H1 (cell line): ENCODE measurements around the gene SPG11. TPM values are rescaled to one million over a fixed set of nuclear protein-coding genes. Genes with fewer than 3 reads are reported as not detected.

Experiments used
- CTCF ChIA-PET: fragments of 300-600 bp; sonication (Branson Sonifier 250); formaldehyde crosslinking; loops from one replicate; lab custom pipeline; 2021; ENCODE audit not compliant: partially characterized antibody; lab: Charles Lee
- POLR2A ChIA-PET: fragments of 300-600 bp; sonication (Branson Sonifier 250); formaldehyde crosslinking; loops from one replicate; lab custom pipeline; 2021; ENCODE audit warnings: inconsistent platforms; ENCODE audit not compliant: partially characterized antibody; lab: Charles Lee
- DNase-seq, 2 experiments: peaks; one replicate each; pipeline versions ENCODE4 v3.0.0 to v3.0.0-alpha.2; 2010 to 2022; ENCODE audit warnings: low spot score in 2 of 2, low read depth in 1 of 2, mixed read lengths in 1 of 2
- FAIRE-seq: peaks from 2 replicates; lab custom pipeline; 2011; peaks lifted over from hg19 to GRCh38; lab: Jason Lieb, UNC
- H2AFZ ChIP-seq: 2 replicates; pipeline ENCODE4 v1.8.1; 2012; ENCODE audit warnings: low read length, inconsistent platforms
- H2AK5ac ChIP-seq: 2 replicates; pipeline ENCODE4 v1.6.1; 2013; ENCODE audit warnings: low read depth, low read length
- H2BK120ac ChIP-seq: replicated peaks from 2 replicates; pipeline ENCODE3; 2013; ENCODE audit warnings: low read depth, low read length, inconsistent platforms
- H2BK12ac ChIP-seq: 2 replicates; pipeline ENCODE4 v1.6.1; 2013; ENCODE audit warnings: low read depth, low read length
- H2BK15ac ChIP-seq: 2 replicates; pipeline ENCODE4 v1.6.1; 2013; ENCODE audit warnings: low read length
- H2BK20ac ChIP-seq: 2 replicates; pipeline ENCODE4 v1.6.1; 2013; ENCODE audit warnings: low read length
- H2BK5ac ChIP-seq: 2 replicates; pipeline ENCODE4 v1.6.1; 2013; ENCODE audit warnings: low read depth, low read length
- H3K14ac ChIP-seq: 2 replicates; pipeline ENCODE4 v1.6.1; 2013; ENCODE audit warnings: inconsistent platforms; ENCODE audit not compliant: insufficient read length
- H3K18ac ChIP-seq: 2 replicates; pipeline ENCODE4 v1.6.1; 2013; ENCODE audit warnings: low read length; ENCODE audit errors: extremely low read depth
- H3K23ac ChIP-seq: 2 replicates; pipeline ENCODE4 v1.6.1; 2013; ENCODE audit warnings: inconsistent platforms; ENCODE audit not compliant: insufficient read length
- H3K23me2 ChIP-seq: 2 replicates; pipeline ENCODE4 v1.6.1; 2013; ENCODE audit warnings: low read depth, low read length
- H3K27ac ChIP-seq: 2 replicates; pipeline ENCODE4 v1.6.1; 2011; ENCODE audit warnings: low read depth, low read length, inconsistent platforms
- H3K27me3 ChIP-seq, 4 experiments: replicated peaks in 1 of 4; 1 replicate in 1 of 4; 2 replicates in 3 of 4; pipeline versions ENCODE4 v1.6.1 to v1.8.1; 2011 to 2013; ENCODE audit warnings: low read length in 3 of 4, mild to moderate bottlenecking in 3 of 4, inconsistent platforms in 2 of 4, mixed read lengths in 2 of 4, moderate library complexity in 1 of 4; ENCODE audit not compliant: control insufficient read depth in 3 of 4, insufficient read depth in 3 of 4; ENCODE audit errors: extremely low read depth in 1 of 4
- H3K36me3 ChIP-seq, 4 experiments: 2 replicates each; pipeline versions ENCODE4 v1.6.1 to v1.8.1; 2011 to 2013; ENCODE audit warnings: mild to moderate bottlenecking in 4 of 4, low read length in 3 of 4, moderate library complexity in 2 of 4, control low read depth in 1 of 4, inconsistent platforms in 1 of 4; ENCODE audit not compliant: insufficient read depth in 4 of 4, control insufficient read depth in 2 of 4
- H3K4ac ChIP-seq: replicated peaks from 2 replicates; pipeline ENCODE3; 2013; ENCODE audit warnings: low read length, low read depth, mixed read lengths, inconsistent platforms; ENCODE audit not compliant: insufficient read length
- H3K4me1 ChIP-seq, 4 experiments: replicated peaks in 1 of 4; 1 replicate in 1 of 4; 2 replicates in 3 of 4; pipeline versions ENCODE4 v1.6.1 to v1.8.1; 2011 to 2013; ENCODE audit warnings: low read length in 3 of 4, inconsistent platforms in 2 of 4, mixed read lengths in 1 of 4; ENCODE audit not compliant: insufficient read depth in 4 of 4, control insufficient read depth in 3 of 4
- H3K4me2 ChIP-seq, 2 experiments: 2 replicates each; pipeline versions ENCODE4 v1.6.1 to v1.8.1; 2011 to 2013; ENCODE audit warnings: low read depth in 2 of 2, low read length in 2 of 2, control low read depth in 1 of 2, inconsistent platforms in 1 of 2, mild to moderate bottlenecking in 1 of 2; ENCODE audit not compliant: insufficient read depth in 1 of 2
- H3K4me3 ChIP-seq, 4 experiments: fragments of 200-600, 300-600 bp in 1 of 4; sonication (generic), shearing (Covaris generic), sonication (Bioruptor Twin) in 1 of 4; 2 replicates each; pipeline versions ENCODE4 v1.5.1 to v1.8.1; 2011 to 2016; ENCODE audit warnings: low read length in 4 of 4, low read depth in 3 of 4, control low read depth in 2 of 4, inconsistent platforms in 2 of 4, mild to moderate bottlenecking in 2 of 4, mixed read lengths in 1 of 4, moderate library complexity in 1 of 4; ENCODE audit not compliant: insufficient read depth in 2 of 4; ENCODE audit errors: extremely low read depth in 1 of 4
- H3K56ac ChIP-seq: replicated peaks from 2 replicates; pipeline ENCODE3; 2013; ENCODE audit warnings: low read depth, mild to moderate bottlenecking, mixed read lengths, low read length, inconsistent platforms; ENCODE audit not compliant: insufficient read length
- H3K79me1 ChIP-seq: 2 replicates; pipeline ENCODE4 v1.6.1; 2013; ENCODE audit warnings: low read depth, low read length, control low read depth
- H3K79me2 ChIP-seq, 2 experiments: 2 replicates each; pipeline versions ENCODE4 v1.6.1 to v1.8.1; 2012 to 2013; ENCODE audit warnings: low read length in 2 of 2, mild to moderate bottlenecking in 2 of 2, inconsistent platforms in 1 of 2; ENCODE audit not compliant: insufficient read depth in 2 of 2, control insufficient read depth in 1 of 2
- H3K9ac ChIP-seq, 4 experiments: replicated peaks in 1 of 4; 1 replicate in 1 of 4; 2 replicates in 3 of 4; pipeline versions ENCODE4 v1.6.1 to v1.8.1; 2011 to 2013; ENCODE audit warnings: low read depth in 3 of 4, low read length in 3 of 4, control low read depth in 2 of 4, mild to moderate bottlenecking in 2 of 4, moderate library complexity in 2 of 4, inconsistent platforms in 1 of 4; ENCODE audit errors: extremely low read depth in 1 of 4
- H3K9me3 ChIP-seq, 2 experiments: 2 replicates each; pipeline versions ENCODE4 v1.6.1 to v1.8.1; 2012 to 2013; ENCODE audit warnings: mild to moderate bottlenecking in 2 of 2, moderate library complexity in 2 of 2, control low read depth in 1 of 2, inconsistent platforms in 1 of 2, low read depth in 1 of 2, low read length in 1 of 2, mixed read lengths in 1 of 2; ENCODE audit not compliant: insufficient read depth in 2 of 2
- H4K20me1 ChIP-seq, 2 experiments: replicated peaks in 1 of 2; 2 replicates each; pipeline versions ENCODE3 to v1.8.1; 2011 to 2013; ENCODE audit warnings: inconsistent platforms in 2 of 2, low read length in 2 of 2, mild to moderate bottlenecking in 1 of 2; ENCODE audit not compliant: insufficient read depth in 2 of 2, control insufficient read depth in 1 of 2
- H4K5ac ChIP-seq: 2 replicates; pipeline ENCODE4 v1.6.1; 2013; ENCODE audit warnings: low read length, low read depth, mixed read lengths, inconsistent platforms; ENCODE audit not compliant: insufficient read length
- H4K8ac ChIP-seq: 2 replicates; pipeline ENCODE4 v1.8.0; 2013; ENCODE audit warnings: mild to moderate bottlenecking, moderate library complexity, low read length, inconsistent platforms; ENCODE audit not compliant: insufficient read depth; ENCODE audit errors: extremely low read depth
- H4K91ac ChIP-seq: replicated peaks from 2 replicates; pipeline ENCODE3; 2013; ENCODE audit warnings: low read length, mixed read lengths, inconsistent platforms; ENCODE audit not compliant: insufficient read length
- HDAC2 ChIP-seq, 2 experiments: fragments of 300-600 bp in 1 of 2; sonication (generic) in 1 of 2; IDR thresholded peaks; 2 replicates each; pipeline ENCODE4 v1.6.1; 2011 to 2012; ENCODE audit warnings: low read depth in 2 of 2, low read length in 2 of 2, mild to moderate bottlenecking in 2 of 2, moderate library complexity in 2 of 2, borderline replicate concordance in 1 of 2, inconsistent platforms in 1 of 2
- JUN ChIP-seq: IDR thresholded peaks from 2 replicates; pipeline ENCODE4 v1.6.1; 2011; ENCODE audit warnings: low read depth, mild to moderate bottlenecking, improper control_type of control experiment, low read length
- polyA plus RNA-seq, 7 experiments: library from polyadenylated mRNA; depleted of rRNA in 3 of 7; stranded (reverse) in 5 of 7; unstranded in 2 of 7; fragments of >200 nt in 5 of 7; fragments of 200-250 nt in 2 of 7; gene quantifications; 1 replicate in 5 of 7; 2 replicates in 1 of 7; 4 replicates in 1 of 7; pipeline versions ENCODE4 v1.2.1 to v1.2.3, GENCODE V29; 2011 to 2013; ENCODE audit warnings: missing spikeins in 2 of 7, mixed read lengths in 2 of 7
- total RNA-seq: library from RNA; stranded (reverse); fragmentation: NEBNext Ultra II Directional; extraction: Animal tissue kit (Norgen Biotek cat#: 25700); gene quantifications from 2 replicates; pipeline ENCODE4 v1.2.1, GENCODE V29; 2021
- TF ChIP-seq, protein P1 (sequence below): IDR thresholded peaks from 2 replicates; pipeline ENCODE4 v1.6.1; 2011; ENCODE audit warnings: low read length, improper control_type of control experiment
- TF ChIP-seq, protein P2 (sequence below): IDR thresholded peaks from 2 replicates; pipeline ENCODE4 v1.6.1; 2012; ENCODE audit warnings: low read length, inconsistent platforms

SPG11 gene
- total and polyA plus RNA-seq, 2 of the 8 experiments (the other 6 are each of a cell fraction or from before 2014, with no cell fraction given) = 37.1 to 38.6 TPM

DNA sequence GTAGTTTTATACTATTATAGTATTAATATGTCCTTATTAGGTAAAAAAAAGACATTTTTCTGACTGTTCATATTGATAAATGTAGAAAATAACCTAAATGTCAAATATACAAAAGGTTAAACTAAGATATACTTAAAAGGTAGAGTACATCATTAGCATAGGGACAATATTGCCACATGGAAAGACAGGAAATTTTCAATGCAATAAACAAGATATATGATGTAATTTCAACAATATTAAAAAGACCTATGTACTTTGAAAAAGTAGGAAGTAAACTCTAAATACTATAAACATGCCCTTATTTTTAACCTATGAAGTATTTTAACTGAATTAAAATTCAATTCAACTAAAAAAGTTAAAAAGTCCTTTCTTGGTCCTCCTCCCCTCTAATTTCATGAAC is 1.9 kb downstream of the SPG11 start:
- no peak overlapping the region for H3K14ac ChIP-seq
- CTCF ChIA-PET = interaction anchor here (4.2 kb wide), 1 partner anchor 52 kb away, joined by 40 read pairs; the partner anchor contains the start of genes B2M and PATL2
- no peak overlapping the region; a peak in 1 of 4 replicates for H3K4me2 ChIP-seq
- no peak for FAIRE-seq
- H2BK120ac ChIP-seq = no peak overlapping the region
- TF ChIP-seq, protein P1, sequence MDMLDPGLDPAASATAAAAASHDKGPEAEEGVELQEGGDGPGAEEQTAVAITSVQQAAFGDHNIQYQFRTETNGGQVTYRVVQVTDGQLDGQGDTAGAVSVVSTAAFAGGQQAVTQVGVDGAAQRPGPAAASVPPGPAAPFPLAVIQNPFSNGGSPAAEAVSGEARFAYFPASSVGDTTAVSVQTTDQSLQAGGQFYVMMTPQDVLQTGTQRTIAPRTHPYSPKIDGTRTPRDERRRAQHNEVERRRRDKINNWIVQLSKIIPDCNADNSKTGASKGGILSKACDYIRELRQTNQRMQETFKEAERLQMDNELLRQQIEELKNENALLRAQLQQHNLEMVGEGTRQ = no peak
- TF ChIP-seq JUN (no peak), HDAC2 (IDR thresholded peaks at IDR 0.05; ENCODE audit: borderline replicate concordance in 1 of 2, low read depth in 2 of 2, low read length in 2 of 2) (no peak)
- TF ChIP-seq, protein P2, sequence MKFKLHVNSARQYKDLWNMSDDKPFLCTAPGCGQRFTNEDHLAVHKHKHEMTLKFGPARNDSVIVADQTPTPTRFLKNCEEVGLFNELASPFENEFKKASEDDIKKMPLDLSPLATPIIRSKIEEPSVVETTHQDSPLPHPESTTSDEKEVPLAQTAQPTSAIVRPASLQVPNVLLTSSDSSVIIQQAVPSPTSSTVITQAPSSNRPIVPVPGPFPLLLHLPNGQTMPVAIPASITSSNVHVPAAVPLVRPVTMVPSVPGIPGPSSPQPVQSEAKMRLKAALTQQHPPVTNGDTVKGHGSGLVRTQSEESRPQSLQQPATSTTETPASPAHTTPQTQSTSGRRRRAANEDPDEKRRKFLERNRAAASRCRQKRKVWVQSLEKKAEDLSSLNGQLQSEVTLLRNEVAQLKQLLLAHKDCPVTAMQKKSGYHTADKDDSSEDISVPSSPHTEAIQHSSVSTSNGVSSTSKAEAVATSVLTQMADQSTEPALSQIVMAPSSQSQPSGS = no peak
- TF ChIP-seq, all 59 proteins: peak for 0
- H3K23ac ChIP-seq = no peak overlapping the region
- H3K23me2 ChIP-seq = peaks cover 2% of the 10 kb centered on the region
- H4K20me1 ChIP-seq = no peaks in the 10 kb centered on the region
- peaks cover 2 to 26% (median 11%) of the 10 kb centered on the region in 4 experiments; a peak in 7 of 8 replicates for H3K36me3 ChIP-seq
- no peak overlapping the region for H2BK12ac ChIP-seq
- H2AFZ ChIP-seq = no peak overlapping the region
- no peak overlapping the region for H2BK5ac ChIP-seq
- no peak overlapping the region for H2AK5ac ChIP-seq
- H3K18ac ChIP-seq = no peak overlapping the region
- H4K8ac ChIP-seq = no peak overlapping the region
- no peaks in the 10 kb centered on the region for H3K27me3 ChIP-seq
- peaks cover 0 to 9% of the 10 kb centered on the region in 2 experiments; a peak in 2 of 4 replicates for H3K79me2 ChIP-seq
- H3K4ac ChIP-seq = no peak overlapping the region
- no peak overlapping the region for H4K91ac ChIP-seq
- H3K9ac ChIP-seq = no peak overlapping the region
- H3K27ac ChIP-seq = no peak overlapping the region
- H3K4me1 ChIP-seq = peaks cover 0 to 1% (median 0%) of the 10 kb centered on the region in 4 experiments; a peak in 3 of 7 replicates
- H3K56ac ChIP-seq = no peak overlapping the region
- no peak for DNase-seq
- no peaks in the 10 kb centered on the region for H3K9me3 ChIP-seq
- H4K5ac ChIP-seq = no peak overlapping the region
- POLR2A ChIA-PET = no interaction called here
- H2BK15ac ChIP-seq = no peak overlapping the region
- H2BK20ac ChIP-seq = no peak overlapping the region
- no peak overlapping the region for H3K4me3 ChIP-seq
- H3K79me1 ChIP-seq = no peaks in the 10 kb centered on the region
